Stimulated activated CD4-positive, alpha-beta T cell treated with anti-CD3 and anti-CD28 coated beads, Interleukin-12 subunit alpha, Interleukin-12 subunit beta, amount 100 ng/mL, for 48 hours (primary cell): ENCODE data around the gene MORC1.
A peak's percentile ranks its signal among the peaks of the same experiment; 100 is the strongest.

Experiments used
- DNase-seq, 3 donors: peaks; one replicate each; pipeline ENCODE4 v3.0.0-alpha.2; 2020; ENCODE audit warnings: low read depth in 2 of 3, low spot score in 1 of 3

Gene MORC1

DNA sequence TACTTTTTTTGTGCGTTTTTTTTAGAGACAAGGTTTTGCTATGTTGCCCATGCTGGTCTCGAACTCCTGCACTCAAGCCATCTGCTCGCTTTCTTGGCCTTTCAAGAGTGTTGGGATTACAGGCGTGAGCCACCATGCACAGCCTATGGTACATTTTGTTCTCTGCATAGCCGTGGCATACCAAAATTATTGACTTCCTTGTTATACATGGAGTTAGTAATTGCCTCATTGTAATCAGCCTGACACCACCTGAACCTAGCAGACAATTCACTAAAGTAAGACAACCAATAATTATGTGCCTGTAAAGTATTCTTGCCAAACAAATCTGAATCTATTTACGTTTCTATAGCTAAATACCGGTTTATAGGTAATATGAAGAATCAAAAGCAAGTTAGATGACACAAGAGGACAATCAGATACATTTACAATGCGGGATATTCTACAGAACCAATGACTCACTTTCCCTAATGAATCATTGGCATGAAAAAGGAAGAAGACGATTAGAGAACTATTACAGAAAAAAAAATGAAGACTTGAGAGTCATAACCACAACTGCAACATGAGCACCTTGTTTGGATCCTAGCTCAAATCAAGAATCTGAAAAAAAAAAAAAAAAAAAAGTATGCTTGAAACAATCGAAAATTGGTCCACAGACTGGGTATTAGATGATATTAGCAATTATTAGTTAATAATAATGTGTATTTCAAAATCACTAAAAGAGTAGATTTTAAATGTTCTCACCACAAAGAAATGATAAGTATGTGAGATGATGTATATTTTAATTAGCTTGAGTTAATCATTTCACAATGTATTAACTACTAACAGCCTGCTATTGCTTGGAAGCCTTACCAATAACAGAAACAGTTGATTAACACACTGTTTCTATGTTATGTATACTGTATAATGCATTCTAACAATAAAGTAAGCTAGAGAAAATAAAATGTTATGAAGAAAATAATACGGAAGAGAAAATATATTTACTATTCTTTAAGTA, 171.3 kb downstream of the MORC1 start:
- DNase-seq = no peak

- DNase-seq = no peak
Measured at GRCh38 chr3:108940568-108941263, 177.2 kb downstream of the MORC1 start.

DNA sequence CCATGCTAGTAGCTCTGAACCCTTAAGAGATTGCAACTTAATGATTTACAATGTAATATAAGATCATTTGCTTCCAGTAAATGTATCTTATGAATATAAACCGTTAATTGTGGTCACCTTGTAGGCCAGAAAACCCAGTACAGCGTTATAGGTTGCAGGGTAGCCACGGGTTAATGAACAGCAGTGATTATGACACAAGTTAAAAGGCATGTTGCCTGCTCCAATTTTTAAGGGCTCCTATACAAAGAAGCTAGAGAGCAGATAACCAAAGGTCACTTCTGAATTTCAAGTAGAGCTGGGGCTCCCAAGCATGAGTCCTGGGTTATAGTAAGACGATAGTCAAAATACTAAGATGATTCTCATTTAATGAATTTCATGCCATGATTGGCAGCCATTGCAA, 177.8 kb downstream of the MORC1 start:
- DNase-seq = no peak

DNA sequence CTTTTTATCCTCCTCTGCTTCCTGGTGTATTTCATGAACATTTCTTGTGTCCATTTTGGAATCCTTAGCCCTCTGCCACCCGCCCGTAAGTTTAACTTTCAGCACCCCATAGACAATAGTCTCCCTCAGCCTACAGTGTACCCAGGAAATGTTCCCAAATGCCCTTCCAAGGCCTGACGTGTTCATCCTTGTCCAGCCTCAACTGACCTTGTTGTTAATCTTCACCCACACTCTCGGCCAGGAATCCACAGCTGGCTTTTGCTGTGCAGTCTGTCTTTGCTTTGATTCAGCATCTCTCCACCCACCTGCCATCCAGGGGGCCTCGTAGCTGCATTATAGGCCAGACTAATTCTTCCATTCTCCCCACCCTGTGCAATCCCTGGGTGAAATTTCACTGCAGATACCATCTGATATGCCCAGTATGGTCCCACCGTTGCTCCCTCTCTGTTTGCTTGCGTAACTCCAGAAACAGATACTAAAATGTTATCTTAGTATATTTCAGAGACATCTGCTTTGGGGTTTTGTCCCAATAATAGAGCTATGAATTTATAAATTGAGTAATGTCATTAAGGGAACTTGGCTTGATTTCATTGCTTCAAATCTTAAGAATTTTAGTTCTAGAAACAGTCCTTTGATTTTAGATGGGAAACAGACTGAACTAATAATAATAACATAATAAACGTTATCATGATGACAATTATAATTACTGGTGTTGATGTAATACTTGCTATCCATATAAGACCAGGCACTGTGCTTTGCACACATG, 180.8 kb downstream of the MORC1 start:
- no peak for DNase-seq

- DNase-seq = no peak
Measured at GRCh38 chr3:108931035-108931434, 186.9 kb downstream of the MORC1 start.

GRCh38 chr3:108918866-108919265, 199.1 kb downstream of the MORC1 start:
- no peak for DNase-seq

DNA sequence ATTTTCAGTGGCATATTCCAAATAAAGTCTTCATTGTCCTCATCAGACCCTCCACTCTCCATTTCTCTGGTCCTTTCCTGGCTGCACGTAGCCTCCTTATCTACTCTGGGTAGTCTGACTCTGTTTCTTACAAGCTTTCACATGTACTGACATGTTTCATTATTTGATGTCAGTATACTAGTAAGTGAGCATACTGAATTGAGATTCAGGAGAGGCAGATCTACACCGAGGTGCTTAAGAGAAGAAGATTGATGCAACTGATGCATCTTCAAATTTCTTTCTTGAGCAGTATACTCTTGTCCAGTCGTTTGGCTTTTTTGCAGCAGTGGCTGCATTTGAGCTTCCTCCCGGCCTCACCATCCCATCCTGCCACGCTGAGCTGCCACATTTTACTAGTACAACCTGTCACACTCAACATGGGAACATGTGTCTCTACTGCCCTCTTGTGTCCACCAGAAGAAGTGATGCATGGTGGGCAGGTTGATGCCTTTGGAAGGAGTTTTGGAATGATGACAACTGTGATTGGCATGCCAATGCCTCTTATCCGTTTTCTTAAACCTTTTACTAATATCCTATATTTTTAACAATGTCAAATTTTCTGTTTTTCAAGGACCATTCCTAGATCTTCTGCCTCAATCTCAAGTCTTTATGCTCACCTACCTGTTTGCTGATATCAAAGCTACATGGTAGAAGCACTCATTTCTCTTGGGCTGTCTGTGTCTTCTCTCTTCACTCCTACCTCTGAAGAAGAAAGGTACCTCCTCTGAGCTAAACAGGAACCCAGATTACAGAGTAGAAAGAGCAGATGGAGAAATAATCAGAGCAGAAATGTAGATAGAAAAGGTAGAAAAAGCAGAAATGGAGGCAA, 202.9 kb downstream of the MORC1 start:
- peak; percentile 47 to 76 (median 52) for DNase-seq

DNA sequence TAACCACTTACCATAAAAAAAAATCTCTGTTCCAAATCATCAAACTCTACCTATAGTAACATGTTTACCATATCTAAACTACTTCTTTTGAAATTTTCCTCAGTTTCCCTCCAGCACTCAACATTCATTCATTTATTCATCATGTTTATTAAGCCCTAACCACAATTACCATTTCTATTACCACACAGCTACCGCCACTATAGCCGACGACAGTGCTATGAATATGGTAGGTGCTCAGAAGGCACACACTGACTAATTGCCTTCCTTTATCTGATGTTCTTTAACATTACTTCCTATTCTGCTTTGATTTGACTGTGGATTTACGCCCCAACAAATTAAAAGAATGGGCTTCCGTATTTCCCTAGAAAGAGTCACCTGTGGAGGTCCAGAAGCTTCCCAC, 208.1 kb downstream of the MORC1 start:
- DNase-seq = no peak
